Suprapubic skin (tissue), 4 donors: ENCODE results near the gene ABHD4. TPM values are rescaled to one million over a fixed set of nuclear protein-coding genes. Genes with fewer than 3 reads are reported as not detected.
A peak's percentile ranks its signal among the peaks of the same experiment; 100 is the strongest.
"Not testable (repeated sequence)": the region's sequence is repeated elsewhere in the genome, so short reads cannot be mapped to it uniquely, and the experiment has no call there.

Experiments used
- DNase-seq, 2 donors: peaks; one replicate each; pipeline ENCODE4 v3.0.0-alpha.2; 2019; ENCODE audit warnings: low spot score in 2 of 2
- H3K27ac ChIP-seq: fragments of 200-600 bp; sonication (generic); one replicate; pipeline ENCODE4 v1.5.1; 2019
- H3K27me3 ChIP-seq: fragments of 200-600 bp; sonication (generic); one replicate; pipeline ENCODE4 v1.5.1; 2019
- H3K36me3 ChIP-seq: fragments of 200-600 bp; sonication (generic); one replicate; pipeline ENCODE4 v1.5.1; 2019
- H3K4me1 ChIP-seq: fragments of 200-600 bp; sonication (generic); one replicate; pipeline ENCODE4 v1.5.1; 2019
- H3K4me3 ChIP-seq: fragments of 200-600 bp; sonication (generic); one replicate; pipeline ENCODE4 v1.5.1; 2019; ENCODE audit warnings: mild to moderate bottlenecking
- H3K9me3 ChIP-seq: fragments of 200-600 bp; sonication (generic); one replicate; pipeline ENCODE4 v1.5.1; 2019
- CTCF ChIP-seq, 2 donors: fragments of 200-600 bp in 1 of 2; fragments of 450-650 bp in 1 of 2; sonication (generic) in 1 of 2; IDR thresholded peaks; one replicate each; pipeline ENCODE4 v1.5.1; 2016 to 2019; ENCODE audit warnings: antibody characterized with exemption in 2 of 2, mild to moderate bottlenecking in 1 of 2, moderate library complexity in 1 of 2
- EP300 ChIP-seq: sonication (generic); formaldehyde crosslinking; IDR thresholded peaks from one replicate; pipeline ENCODE4 v1.6.1; 2017; ENCODE audit warnings: antibody characterized with exemption
- POLR2A ChIP-seq, 2 donors: fragments of 450-650 bp; IDR thresholded peaks; one replicate each; pipeline ENCODE4 v1.6.1; 2017; ENCODE audit warnings: antibody characterized with exemption in 2 of 2, mild to moderate bottlenecking in 2 of 2, moderate library complexity in 2 of 2
- POLR2AphosphoS5 ChIP-seq, 3 donors: sonication (generic); formaldehyde crosslinking; IDR thresholded peaks; one replicate each; pipeline ENCODE4 v1.6.1; 2017; ENCODE audit warnings: antibody characterized with exemption in 3 of 3
- whole genome bisulfite sequencing: methylation state at CpG from one replicate; pipeline ENCODE4 v1.1.5; 2018; 5-methylcytosine and 5-hydroxymethylcytosine counted together
- total RNA-seq, 4 donors: library from RNA; depleted of rRNA; stranded (reverse); fragments of >200 nt; gene quantifications; one replicate each; pipeline ENCODE4 v1.1.0, GENCODE V29; 2016

The ABHD4 gene
- total RNA-seq, 4 donors from 2014 or later = 15.3 to 30.4 (median 21.8) TPM

DNA sequence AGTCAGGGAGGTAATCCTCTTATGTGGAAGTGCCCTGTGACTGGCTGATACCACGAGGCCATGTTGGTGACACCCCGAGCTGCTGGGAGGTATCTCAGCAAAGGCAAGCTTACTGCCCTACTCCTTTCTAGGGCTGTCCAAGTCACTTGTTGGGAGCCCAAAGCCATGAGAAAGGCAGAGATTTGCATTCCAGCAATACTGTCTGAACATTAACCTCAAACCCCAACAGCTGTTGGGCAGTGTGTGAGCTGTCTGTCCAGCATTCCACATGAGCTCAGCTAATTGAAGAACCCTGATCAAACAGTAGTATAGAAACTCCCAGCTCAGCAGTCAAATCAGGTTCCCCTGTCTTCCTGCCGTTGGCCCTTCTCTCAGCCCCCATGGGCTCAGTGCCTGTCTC is 9.2 kb downstream of the ABHD4 start:
- TF ChIP-seq CTCF (IDR thresholded peaks at IDR 0.05) = no peak
- TF ChIP-seq EP300 = no peak
- TF ChIP-seq POLR2AphosphoS5 (IDR thresholded peaks at IDR 0.05) = no peak
- no peak for TF ChIP-seq POLR2A (IDR thresholded peaks at IDR 0.05)
- no peak for DNase-seq
- Histone ChIP-seq H3K27me3 (no peaks in the 10 kb centered on the region), H3K36me3 (peaks cover 100% of the 10 kb centered on the region), H3K9me3 (no peaks in the 10 kb centered on the region), H3K4me3 (no peak overlapping the region), H3K4me1 (no peaks in the 10 kb centered on the region), H3K27ac (no peak overlapping the region)
- 90% methylated on average over 3 of the region's 3 CpGs for WGBS

- Histone ChIP-seq H3K4me1 (peaks cover 11% of the 10 kb centered on the region), H3K36me3 (peaks cover 65% of the 10 kb centered on the region), H3K9me3 (no peaks in the 10 kb centered on the region), H3K4me3 (no peak overlapping the region), H3K27me3 (no peaks in the 10 kb centered on the region), H3K27ac (no peak overlapping the region)
- 95% methylated on average over 2 of the region's 2 CpGs for WGBS
- DNase-seq = no peak
- TF ChIP-seq POLR2A (IDR thresholded peaks at IDR 0.05) = no peak
- no peak for TF ChIP-seq CTCF (IDR thresholded peaks at IDR 0.05)
- no peak for TF ChIP-seq POLR2AphosphoS5 (IDR thresholded peaks at IDR 0.05)
- TF ChIP-seq EP300 = no peak
Measured at GRCh38 chr14:22610931-22611330, 12.8 kb downstream of the ABHD4 start.

- Histone ChIP-seq H3K4me1 (peaks cover 11% of the 10 kb centered on the region), H3K4me3 (no peak overlapping the region), H3K36me3 (peaks cover 42% of the 10 kb centered on the region), H3K27ac (peak overlapping the region; percentile 1), H3K9me3 (no peaks in the 10 kb centered on the region), H3K27me3 (no peaks in the 10 kb centered on the region)
- no peak for DNase-seq
- 60% methylated on average over 2 of the region's 2 CpGs for WGBS
- no peak for TF ChIP-seq POLR2A (IDR thresholded peaks at IDR 0.05)
- TF ChIP-seq CTCF (IDR thresholded peaks at IDR 0.05) = no peak
- no peak for TF ChIP-seq POLR2AphosphoS5 (IDR thresholded peaks at IDR 0.05)
Measured at GRCh38 chr14:22613106-22613695, 15.1 kb downstream of the ABHD4 start.

- Histone ChIP-seq H3K27ac (peak overlapping the region; percentile 1), H3K9me3 (no peaks in the 10 kb centered on the region), H3K4me1 (peaks cover 11% of the 10 kb centered on the region), H3K36me3 (peaks cover 37% of the 10 kb centered on the region), H3K4me3 (no peak overlapping the region), H3K27me3 (no peaks in the 10 kb centered on the region)
- no peak for DNase-seq
- 35% methylated on average over 3 of the region's 3 CpGs for WGBS
- TF ChIP-seq CTCF (IDR thresholded peaks at IDR 0.05) (no peak), POLR2AphosphoS5 (IDR thresholded peaks at IDR 0.05) (no peak), EP300 (no peak), POLR2A (IDR thresholded peaks at IDR 0.05) (no peak)
Measured at GRCh38 chr14:22613736-22614239, 15.7 kb downstream of the ABHD4 start.

DNA sequence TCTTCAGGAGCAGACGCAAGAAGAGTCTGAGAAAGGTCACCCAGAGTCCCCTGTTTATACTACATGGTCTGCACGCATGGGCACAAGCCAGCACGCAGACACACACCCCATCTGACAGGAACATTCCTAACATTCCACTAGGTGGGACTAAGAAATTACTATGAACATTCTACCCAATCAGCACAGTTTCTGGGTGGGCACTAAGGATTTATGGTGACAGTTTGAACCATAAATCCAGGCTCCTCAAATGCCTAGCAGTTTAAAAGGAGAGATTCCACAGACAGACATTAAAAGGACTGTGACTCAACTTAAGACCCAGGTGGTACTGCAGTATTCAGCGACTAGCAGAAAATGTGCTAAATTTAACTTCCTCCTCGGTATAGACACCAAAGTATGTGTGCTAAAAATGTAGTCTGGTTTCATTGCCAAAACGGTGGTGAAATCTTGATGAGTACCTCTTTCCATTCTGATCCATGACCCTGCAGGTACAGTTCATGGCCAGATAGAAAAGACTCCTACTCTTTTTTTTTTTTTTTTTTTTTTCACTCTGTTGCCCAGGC is 16.2 kb downstream of the ABHD4 start:
- peaks cover 11% of the 10 kb centered on the region for H3K4me1 ChIP-seq
- DNase-seq = no peak
- no peak overlapping the region for H3K27ac ChIP-seq
- H3K36me3 ChIP-seq = peaks cover 31% of the 10 kb centered on the region
- no peaks in the 10 kb centered on the region for H3K27me3 ChIP-seq
- WGBS = 15% methylated on average over 4 of the region's 6 CpGs
- H3K9me3 ChIP-seq = no peaks in the 10 kb centered on the region
- TF ChIP-seq POLR2A (IDR thresholded peaks at IDR 0.05) = no peak
- TF ChIP-seq CTCF (IDR thresholded peaks at IDR 0.05) = no peak
- TF ChIP-seq POLR2AphosphoS5 (IDR thresholded peaks at IDR 0.05) = no peak
- TF ChIP-seq EP300 = peak; percentile 22
- H3K4me3 ChIP-seq = no peak overlapping the region

DNA sequence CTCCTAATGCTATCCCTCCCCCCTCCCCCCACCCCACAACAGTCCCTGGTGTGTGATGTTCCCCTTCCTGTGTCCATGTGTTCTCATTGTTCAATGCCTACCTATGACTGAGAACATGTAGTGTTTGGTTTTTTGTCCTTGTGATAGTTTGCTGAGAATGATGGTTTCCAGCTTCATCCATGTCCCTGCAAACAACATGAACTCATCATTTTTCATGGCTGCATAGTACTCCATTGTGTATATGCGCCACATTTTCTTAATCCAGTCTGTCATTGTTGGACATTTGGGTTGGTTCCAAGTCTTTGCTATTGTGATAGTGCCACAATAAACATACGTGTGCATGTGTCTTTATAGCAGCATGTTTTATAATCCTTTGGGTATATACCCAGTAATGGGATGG is 17.7 kb downstream of the ABHD4 start:
- WGBS = 97% methylated on average over 2 of the region's 2 CpGs
- peaks cover 11% of the 10 kb centered on the region for H3K4me1 ChIP-seq
- H3K27ac ChIP-seq, H3K9me3 ChIP-seq, H3K27me3 ChIP-seq, DNase-seq, H3K4me3 ChIP-seq: not testable (repeated sequence)
- peaks cover 17% of the 10 kb centered on the region for H3K36me3 ChIP-seq
